T-helper 2 cell treated with Interferon-gamma antibody and Interleukin-4, amounts not matched to agents 5 μg/mL and 100 μg/mL, for 36 hours (primary cell): Measurements from ENCODE around the gene ARHGEF10L.

Experiments used
- DNase-seq: peaks from one replicate; pipeline ENCODE4 v3.0.0; 2021; ENCODE audit warnings: low spot score
- H3K27ac Mint-ChIP-seq: one replicate; pipeline ENCODE4 v1.8.0; 2021; ENCODE audit warnings: mild to moderate bottlenecking, mixed read lengths
- H3K27me3 Mint-ChIP-seq: one replicate; pipeline ENCODE4 v1.8.0; 2021; ENCODE audit warnings: low read depth, mixed read lengths
- H3K36me3 Mint-ChIP-seq: one replicate; pipeline ENCODE4 v1.8.0; 2021; ENCODE audit warnings: low read depth, mixed read lengths
- H3K4me1 Mint-ChIP-seq: one replicate; pipeline ENCODE4 v1.8.0; 2021; ENCODE audit warnings: low read depth, mixed read lengths
- H3K4me3 Mint-ChIP-seq: one replicate; pipeline ENCODE4 v1.8.0; 2022; ENCODE audit warnings: mild to moderate bottlenecking, moderate library complexity, mixed read lengths
- H3K9me3 Mint-ChIP-seq: one replicate; pipeline ENCODE4 v1.8.0; 2021; ENCODE audit warnings: mixed read lengths

The ARHGEF10L gene

DNA sequence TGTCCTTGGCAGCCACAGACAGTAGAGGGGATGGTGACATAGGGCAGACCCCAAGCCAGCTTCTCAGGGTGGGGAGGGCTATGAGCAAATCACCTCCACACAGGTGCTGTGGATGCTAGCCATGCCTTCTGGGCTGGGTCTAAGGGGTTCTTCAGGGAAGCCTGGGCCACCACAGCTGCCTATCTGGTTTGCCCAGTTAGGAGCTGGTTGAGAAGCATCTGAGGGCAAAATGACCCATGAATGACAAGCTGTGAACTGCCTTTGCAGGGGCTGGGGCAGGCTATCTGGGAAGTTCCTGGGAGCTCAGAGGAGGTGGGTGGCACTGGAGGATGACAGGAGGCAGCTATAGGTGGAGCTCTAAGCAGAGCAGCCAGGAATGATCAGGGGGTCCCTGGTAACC lies 10.1 kb upstream of the ARHGEF10L start:
- no peak for DNase-seq
- Mint-ChIP-seq H3K36me3 (no peaks in the 10 kb centered on the region), H3K4me1 (no peaks in the 10 kb centered on the region), H3K27me3 (no peaks in the 10 kb centered on the region), H3K27ac (no peak overlapping the region), H3K4me3 (no peak overlapping the region), H3K9me3 (no peaks in the 10 kb centered on the region)

DNA sequence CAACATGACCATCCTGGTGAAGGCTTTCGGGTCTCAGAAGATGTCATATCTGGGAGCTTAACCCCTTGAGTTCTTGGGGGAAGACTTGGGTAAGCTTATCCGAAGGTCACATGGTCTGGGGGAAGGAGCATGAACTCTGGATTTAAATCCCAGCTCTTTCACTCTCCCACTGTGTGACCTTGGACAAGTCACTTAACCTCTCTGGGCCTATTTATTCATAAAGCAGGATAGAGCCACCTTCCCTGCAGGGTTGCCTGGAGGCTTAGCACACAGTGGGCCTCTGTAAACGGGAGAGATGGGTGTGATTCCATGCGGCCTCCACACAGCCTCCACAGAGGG lies 8.2 kb upstream of the ARHGEF10L start:
- H3K4me1 Mint-ChIP-seq = no peaks in the 10 kb centered on the region

DNA sequence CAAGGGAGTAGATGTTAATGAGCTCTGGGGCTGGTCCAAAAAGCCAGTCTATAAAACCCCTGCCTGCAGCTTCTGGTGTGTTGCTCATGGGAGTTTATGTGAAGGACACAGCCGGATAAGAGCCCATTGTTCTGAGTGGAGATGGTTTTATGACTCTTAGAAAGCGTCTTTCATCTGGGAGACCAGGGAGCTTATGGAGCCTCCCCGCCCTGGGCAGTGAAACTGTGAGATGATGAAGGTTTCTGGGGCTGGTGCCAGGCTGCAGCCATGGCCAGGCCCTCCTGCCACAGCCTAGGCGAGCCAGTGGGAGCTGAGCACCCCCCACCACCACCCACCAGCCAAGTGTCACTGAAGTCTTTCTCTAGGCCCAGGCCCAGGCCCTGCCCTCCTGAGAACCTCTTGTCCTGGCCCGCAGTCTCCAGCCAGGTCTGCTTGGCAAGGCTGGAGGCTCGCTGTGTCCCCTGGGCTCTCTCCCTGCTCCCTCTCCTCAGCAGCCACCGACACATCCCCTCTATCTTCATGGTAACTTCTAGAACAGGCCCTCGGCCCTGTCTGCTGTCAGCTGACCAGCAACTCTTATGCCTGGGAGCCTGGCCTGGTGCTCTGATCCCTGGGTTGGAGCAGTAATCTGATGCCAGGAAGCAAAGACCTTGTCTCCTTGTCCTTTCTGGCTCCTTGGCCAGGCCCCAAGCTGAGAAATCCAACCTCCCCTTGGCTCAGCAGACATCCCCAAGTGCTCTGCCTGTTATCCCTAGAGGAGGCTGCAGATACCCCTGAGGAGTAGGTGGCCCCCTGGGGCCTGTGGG lies 7.6 kb upstream of the ARHGEF10L start:
- Mint-ChIP-seq H3K27me3 (peaks cover 12% of the 10 kb centered on the region), H3K36me3 (no peaks in the 10 kb centered on the region), H3K27ac (no peak overlapping the region), H3K4me3 (no peak overlapping the region), H3K4me1 (no peaks in the 10 kb centered on the region), H3K9me3 (no peaks in the 10 kb centered on the region)
- no peak for DNase-seq

More for the DNA sequence above, 8.2 kb upstream of the ARHGEF10L start:
- Mint-ChIP-seq H3K9me3 (no peaks in the 10 kb centered on the region), H3K36me3 (no peaks in the 10 kb centered on the region), H3K27ac (no peak overlapping the region), H3K27me3 (peaks cover 7% of the 10 kb centered on the region), H3K4me3 (no peak overlapping the region)
- DNase-seq = no peak

DNA sequence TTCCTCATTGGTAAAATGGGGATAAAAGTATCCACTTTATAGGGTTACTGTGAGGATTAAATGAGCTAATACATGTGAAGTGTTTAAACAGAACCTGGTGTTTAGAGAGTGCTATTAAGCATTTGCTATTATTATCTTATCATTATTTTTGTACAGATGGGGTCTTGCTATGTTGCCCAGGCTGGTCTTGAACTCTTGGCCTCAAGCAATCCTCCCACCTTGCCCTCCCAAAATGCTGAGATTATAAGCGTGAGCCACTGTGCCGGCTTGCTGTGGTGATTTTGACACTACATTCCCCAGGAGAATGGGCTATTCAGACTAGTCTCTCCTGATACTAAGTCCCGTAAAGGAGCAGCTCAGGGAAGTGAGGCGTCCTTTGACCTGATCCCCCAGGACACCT lies 6.3 kb upstream of the ARHGEF10L start:
- Mint-ChIP-seq H3K4me3 (no peak overlapping the region), H3K4me1 (no peaks in the 10 kb centered on the region), H3K9me3 (no peaks in the 10 kb centered on the region), H3K27me3 (peaks cover 20% of the 10 kb centered on the region), H3K36me3 (no peaks in the 10 kb centered on the region), H3K27ac (no peak overlapping the region)
- DNase-seq = no peak

DNA sequence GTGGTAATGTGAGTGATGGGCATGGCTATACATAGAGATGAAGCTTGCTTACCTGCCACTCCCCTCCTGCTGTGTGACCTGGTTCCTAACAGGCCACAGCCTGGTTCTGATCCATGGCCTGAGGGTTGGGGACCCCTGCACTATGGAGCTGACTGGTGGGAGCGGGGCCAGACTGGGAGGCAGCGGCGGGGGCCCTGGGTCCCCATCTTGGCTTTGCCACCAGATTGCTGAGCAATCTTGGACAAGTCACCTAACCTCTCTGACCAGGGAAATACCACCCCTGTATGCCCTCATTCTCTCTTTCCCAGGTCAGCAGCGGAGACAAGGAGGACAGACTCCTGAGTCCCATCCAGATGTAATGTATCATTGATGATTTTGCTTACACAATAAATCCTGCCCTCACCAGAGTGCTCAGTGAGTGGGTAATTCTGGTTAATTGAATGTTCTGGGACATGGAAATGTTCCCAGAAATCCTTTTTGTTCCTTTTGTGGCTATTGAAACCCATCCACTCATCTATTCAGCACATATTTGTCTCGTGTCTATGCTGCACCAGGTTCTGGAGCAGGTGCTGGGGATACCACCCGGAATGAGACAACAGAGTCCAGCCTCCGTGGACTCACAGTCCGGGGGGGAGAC lies 4.1 kb upstream of the ARHGEF10L start:
- Mint-ChIP-seq H3K27ac (no peak overlapping the region), H3K36me3 (no peaks in the 10 kb centered on the region), H3K9me3 (no peaks in the 10 kb centered on the region), H3K4me3 (no peak overlapping the region), H3K4me1 (no peaks in the 10 kb centered on the region), H3K27me3 (peaks cover 33% of the 10 kb centered on the region)
- no peak for DNase-seq

DNA sequence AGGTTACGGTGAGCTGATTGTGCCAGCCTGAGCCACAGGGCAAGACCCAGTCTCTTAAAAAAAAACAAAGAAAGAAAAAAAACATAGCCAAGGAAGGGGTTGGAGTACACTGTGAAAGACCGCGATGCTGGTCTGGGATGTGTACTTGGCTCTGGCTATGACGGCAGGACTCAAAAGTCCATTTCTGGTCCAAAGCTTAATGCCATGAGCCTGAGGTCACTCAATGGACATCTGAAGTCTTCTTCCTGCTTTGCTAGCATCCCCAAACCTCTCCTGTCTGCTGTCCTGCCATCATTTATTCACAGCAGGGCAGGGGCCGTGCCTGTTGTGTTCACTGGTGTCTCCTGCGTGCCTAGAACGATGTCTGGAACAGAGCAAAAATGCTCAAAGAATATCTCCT lies 1.5 kb upstream of the ARHGEF10L start:
- Mint-ChIP-seq H3K36me3 (no peaks in the 10 kb centered on the region), H3K4me3 (no peak overlapping the region), H3K27ac (no peak overlapping the region), H3K27me3 (peaks cover 45% of the 10 kb centered on the region), H3K4me1 (peaks cover 2% of the 10 kb centered on the region), H3K9me3 (no peaks in the 10 kb centered on the region)
- DNase-seq = no peak

DNA sequence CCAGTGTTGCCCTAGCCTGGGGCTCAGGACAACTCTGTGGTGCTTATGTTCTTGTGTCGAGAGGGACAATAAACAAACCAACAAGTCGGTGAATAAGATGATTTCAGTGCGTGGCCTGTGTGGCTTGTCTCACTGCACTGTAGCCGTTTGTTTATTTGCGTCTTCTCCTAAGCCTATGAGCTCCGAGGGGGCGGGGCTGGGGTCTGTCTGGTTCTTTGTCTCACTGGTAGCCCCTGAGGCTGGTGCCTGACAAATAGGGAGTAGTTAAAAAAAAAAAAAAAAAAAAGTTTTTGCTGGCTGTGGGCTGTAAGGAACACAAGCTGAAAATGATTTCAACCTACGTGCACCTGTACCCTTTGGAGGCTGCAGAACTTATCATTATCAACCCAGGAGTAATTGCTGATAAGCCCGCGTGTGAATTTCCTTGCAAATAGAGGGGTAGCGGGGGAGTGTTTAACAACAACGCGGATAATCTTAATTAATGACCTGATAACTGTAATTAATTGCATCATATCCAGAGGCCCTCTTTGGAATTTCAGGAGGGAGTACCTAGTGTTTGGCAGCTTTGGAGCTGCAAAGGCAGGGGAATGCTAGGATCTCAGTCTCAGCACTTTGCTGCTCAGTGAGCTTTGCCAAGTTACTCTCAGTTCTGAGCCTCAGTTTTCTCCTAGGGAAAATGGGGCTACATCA lies 925 bp upstream of the ARHGEF10L start:
- peaks cover 47% of the 10 kb centered on the region for H3K27me3 Mint-ChIP-seq
- H3K4me3 Mint-ChIP-seq = no peak overlapping the region
- no peaks in the 10 kb centered on the region for H3K9me3 Mint-ChIP-seq
- H3K4me1 Mint-ChIP-seq = peaks cover 2% of the 10 kb centered on the region
- DNase-seq = no peak
- H3K27ac Mint-ChIP-seq = no peak overlapping the region
- H3K36me3 Mint-ChIP-seq = no peaks in the 10 kb centered on the region

DNA sequence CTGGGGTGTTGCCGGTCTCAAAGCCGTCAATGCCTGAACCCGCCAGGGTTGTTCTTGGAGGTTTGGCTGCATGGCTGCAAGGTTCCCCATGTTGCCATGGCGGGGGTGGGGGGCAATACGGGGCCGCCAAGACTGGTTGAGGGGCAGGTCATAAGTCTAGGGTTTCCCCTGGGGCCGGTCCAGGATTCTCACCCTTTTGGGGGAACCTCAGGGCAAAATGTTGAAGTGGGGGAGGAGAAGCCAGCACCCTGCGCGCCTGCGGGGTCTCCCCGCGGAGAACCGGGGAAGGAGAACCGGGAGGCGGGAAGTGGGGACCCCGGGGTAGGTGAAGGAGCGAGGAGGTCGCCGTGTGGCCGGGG lies 401 bp upstream of the ARHGEF10L start:
- Mint-ChIP-seq H3K4me1 (peaks cover 2% of the 10 kb centered on the region), H3K27ac (no peak overlapping the region), H3K4me3 (no peak overlapping the region), H3K36me3 (no peaks in the 10 kb centered on the region), H3K27me3 (peaks cover 47% of the 10 kb centered on the region), H3K9me3 (no peaks in the 10 kb centered on the region)
- DNase-seq = no peak

DNA sequence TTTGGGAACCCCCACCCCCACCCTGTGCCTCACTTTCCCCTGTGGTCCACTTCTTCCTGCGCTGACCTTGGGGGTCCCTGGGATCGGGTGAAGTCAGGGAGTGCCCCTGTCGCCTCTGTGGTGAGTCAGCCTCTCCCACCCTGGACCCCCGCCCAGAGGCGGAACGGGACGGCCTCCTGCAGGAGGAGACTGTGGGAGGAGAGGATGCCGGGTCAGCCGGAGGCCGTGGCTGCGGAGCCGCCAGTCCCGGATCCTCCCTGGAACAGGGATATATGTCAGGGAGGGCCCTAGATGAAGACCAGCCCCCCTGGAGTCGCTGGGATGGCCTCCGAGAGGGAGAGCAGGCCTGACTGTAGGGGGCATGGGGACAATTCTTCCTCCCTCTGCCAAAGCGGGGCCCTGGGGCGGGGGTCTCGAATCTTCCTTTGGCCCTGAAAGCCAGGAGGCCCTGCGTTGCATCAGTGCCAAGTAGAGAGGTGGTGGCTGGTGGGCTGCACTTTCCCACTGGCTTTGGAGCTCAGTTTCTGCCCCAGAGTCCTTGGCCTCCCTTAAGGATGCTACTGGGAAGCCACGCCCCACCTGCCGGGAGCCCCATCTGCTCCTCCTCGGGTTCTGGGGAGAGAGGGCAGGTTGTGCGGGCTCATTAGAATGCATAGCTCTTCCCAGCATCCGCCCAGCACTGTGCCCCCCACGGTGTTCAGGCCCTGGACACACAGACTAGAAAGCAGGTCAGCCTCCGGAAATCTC lies 930 bp downstream of the ARHGEF10L start:
- Mint-ChIP-seq H3K27ac (no peak overlapping the region), H3K9me3 (no peaks in the 10 kb centered on the region), H3K4me3 (no peak overlapping the region), H3K4me1 (peaks cover 2% of the 10 kb centered on the region), H3K27me3 (peaks cover 47% of the 10 kb centered on the region), H3K36me3 (no peaks in the 10 kb centered on the region)
- DNase-seq = no peak

DNA sequence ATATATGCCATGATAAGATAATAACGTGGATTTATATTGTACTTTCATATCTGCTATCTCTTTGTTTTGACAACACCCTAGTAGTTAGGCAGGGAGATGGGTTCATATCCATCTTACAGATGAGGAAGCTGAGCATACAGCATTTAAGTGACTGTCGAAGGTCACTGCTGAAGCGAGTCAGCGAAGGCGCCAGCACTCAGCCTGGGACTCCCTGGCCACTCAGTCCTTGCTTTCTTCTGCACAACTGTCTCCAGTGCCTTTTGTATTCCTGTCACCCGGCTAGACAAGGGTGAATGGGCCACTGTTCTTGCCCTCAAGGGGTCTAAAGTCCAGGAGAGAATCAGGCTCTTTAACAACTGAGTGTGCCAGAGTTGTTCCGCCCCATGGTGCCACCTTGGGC lies 3.1 kb downstream of the ARHGEF10L start:
- Mint-ChIP-seq H3K4me3 (no peak overlapping the region), H3K36me3 (no peaks in the 10 kb centered on the region), H3K4me1 (peaks cover 2% of the 10 kb centered on the region), H3K27me3 (peaks cover 31% of the 10 kb centered on the region), H3K9me3 (no peaks in the 10 kb centered on the region), H3K27ac (no peak overlapping the region)
- no peak for DNase-seq

DNA sequence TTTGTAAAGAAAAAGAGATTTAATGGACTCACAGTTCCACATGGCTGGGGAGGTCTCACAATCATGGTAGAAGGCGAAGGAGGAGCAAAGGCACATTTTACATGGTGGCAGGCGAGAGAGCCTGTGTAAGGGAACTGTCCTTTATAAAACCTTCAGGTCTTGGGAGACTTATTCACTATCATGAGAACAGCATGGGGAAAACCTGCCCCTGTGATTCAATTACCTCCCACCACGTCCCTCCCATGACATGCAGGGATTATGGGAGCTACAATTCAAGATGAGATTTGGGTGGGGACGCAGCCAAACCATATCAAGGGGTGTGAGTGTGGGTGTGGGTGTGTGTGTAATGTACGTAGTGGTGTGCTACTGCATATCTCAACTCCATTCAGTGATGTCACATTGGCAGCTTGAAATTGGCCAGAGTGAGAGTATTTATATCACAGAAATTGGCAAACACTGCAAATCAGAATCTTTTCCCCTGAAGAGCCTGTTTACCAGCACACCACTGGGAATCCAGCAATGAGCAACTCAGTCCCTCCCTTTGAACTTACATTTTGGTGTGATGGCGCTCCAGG lies 5.4 kb downstream of the ARHGEF10L start:
- Mint-ChIP-seq H3K36me3 (no peaks in the 10 kb centered on the region), H3K27me3 (peaks cover 19% of the 10 kb centered on the region), H3K4me3 (no peak overlapping the region), H3K4me1 (peaks cover 2% of the 10 kb centered on the region), H3K27ac (no peak overlapping the region), H3K9me3 (no peaks in the 10 kb centered on the region)
- DNase-seq = no peak

DNA sequence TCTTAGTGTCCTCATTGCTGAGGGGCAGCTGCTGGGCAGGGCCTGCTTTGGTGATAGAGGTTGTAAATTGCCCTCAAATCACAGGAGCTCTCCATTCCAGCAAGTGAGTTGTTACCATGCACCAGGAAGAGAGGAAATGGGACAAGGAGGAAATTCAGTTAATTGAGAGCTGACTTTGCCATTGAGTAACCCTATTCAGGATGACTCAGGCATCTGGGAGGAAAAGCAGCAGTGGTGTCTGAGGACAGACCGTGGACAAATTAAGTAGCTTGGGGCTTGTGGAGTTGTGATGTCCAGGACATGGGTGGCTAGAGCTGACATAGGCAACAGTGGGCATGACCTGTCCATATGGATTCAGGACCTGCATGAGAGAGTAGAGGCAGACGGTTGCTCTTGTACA lies 5.9 kb downstream of the ARHGEF10L start:
- DNase-seq = no peak
- H3K4me1 Mint-ChIP-seq = peaks cover 2% of the 10 kb centered on the region
- no peak overlapping the region for H3K4me3 Mint-ChIP-seq
- no peaks in the 10 kb centered on the region for H3K36me3 Mint-ChIP-seq
- peaks cover 15% of the 10 kb centered on the region for H3K27me3 Mint-ChIP-seq
- H3K9me3 Mint-ChIP-seq = no peaks in the 10 kb centered on the region
- no peak overlapping the region for H3K27ac Mint-ChIP-seq

DNA sequence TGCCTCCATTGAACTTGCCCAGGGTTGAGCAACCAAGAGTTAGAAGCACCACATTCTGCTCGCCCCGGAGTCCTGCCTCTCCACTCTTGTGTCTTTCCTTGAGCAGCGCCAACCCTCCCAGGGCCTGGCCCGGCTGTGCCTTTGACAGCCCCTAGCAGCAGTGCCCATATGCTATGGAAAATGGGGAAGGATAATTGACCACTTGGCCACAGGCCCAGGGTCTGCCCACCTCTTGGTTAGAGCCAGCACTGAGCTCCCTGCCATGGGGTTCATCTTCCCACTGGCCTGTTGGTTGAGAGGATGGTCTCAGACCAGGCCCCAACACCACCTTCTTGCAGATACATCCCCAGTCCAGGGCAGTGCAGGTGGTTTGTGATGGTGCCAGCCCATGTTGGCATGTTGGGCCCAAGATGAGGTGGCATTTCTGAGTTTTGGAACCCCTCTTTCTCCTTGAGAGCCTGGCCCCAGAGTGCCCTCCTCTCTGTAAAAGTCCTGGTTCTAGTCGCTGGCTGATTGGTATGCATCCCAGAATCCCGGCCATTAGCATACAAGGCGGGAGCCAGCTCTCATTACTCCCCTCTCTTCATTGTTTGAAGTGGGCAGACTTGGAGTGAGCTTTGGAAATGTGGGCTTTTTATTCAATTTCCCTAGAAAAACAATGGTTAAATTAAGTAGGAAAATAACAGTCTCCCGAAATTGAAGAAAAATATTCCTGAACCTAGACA lies 7.6 kb downstream of the ARHGEF10L start:
- H3K4me1 Mint-ChIP-seq = no peaks in the 10 kb centered on the region
- no peak for DNase-seq
- no peak overlapping the region for H3K4me3 Mint-ChIP-seq
- H3K9me3 Mint-ChIP-seq = no peaks in the 10 kb centered on the region
- no peaks in the 10 kb centered on the region for H3K36me3 Mint-ChIP-seq
- H3K27me3 Mint-ChIP-seq = peaks cover 6% of the 10 kb centered on the region
- no peak overlapping the region for H3K27ac Mint-ChIP-seq
